ENCODE data around the gene WDPCP.
"Not testable (repeated sequence)": the region's sequence is repeated elsewhere in the genome, so short reads cannot be mapped to it uniquely, and the experiment has no call there.

WDPCP gene

DNA sequence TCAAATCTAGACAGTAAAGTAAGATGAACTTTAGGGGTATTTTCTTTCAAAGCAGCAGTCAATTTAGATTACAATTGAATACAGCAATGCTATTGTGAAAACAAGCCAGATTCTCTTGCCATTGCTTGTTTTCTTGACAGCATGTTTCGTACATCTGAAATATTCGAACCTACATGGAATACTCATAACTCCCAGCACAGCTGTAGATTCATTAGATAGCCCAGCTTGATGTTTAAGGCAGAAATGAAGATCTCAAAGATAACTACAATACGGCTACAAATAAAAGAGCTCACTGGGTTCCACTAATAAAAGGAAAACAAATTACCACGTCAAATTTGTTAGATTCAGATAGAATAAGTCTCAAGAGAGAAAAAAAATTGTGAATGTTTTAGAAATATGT lies 208.8 kb downstream of the WDPCP start:
- TF ChIP-seq, protein P1, sequence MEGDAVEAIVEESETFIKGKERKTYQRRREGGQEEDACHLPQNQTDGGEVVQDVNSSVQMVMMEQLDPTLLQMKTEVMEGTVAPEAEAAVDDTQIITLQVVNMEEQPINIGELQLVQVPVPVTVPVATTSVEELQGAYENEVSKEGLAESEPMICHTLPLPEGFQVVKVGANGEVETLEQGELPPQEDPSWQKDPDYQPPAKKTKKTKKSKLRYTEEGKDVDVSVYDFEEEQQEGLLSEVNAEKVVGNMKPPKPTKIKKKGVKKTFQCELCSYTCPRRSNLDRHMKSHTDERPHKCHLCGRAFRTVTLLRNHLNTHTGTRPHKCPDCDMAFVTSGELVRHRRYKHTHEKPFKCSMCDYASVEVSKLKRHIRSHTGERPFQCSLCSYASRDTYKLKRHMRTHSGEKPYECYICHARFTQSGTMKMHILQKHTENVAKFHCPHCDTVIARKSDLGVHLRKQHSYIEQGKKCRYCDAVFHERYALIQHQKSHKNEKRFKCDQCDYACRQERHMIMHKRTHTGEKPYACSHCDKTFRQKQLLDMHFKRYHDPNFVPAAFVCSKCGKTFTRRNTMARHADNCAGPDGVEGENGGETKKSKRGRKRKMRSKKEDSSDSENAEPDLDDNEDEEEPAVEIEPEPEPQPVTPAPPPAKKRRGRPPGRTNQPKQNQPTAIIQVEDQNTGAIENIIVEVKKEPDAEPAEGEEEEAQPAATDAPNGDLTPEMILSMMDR (IDR thresholded peaks at IDR 0.05; ENCODE audit: insufficient read depth, low read length, missing control alignments) = no peak
- no peak for DNase-seq (ENCODE audit: low read depth, low spot score)
- POLR2A ChIA-PET = no interaction called here
- CTCF ChIA-PET = no interaction called here
- H3K4me3 ChIP-seq (ENCODE audit: low read depth, low read length) = no peak overlapping the region

GRCh38 chr2:63378589-63378988 lies 209.7 kb downstream of the WDPCP start:
- no peak for DNase-seq (ENCODE audit: low read depth, low spot score)
- H3K4me3 ChIP-seq (ENCODE audit: low read depth, low read length) = no peak overlapping the region
- TF ChIP-seq, protein P1 (IDR thresholded peaks at IDR 0.05; ENCODE audit: insufficient read depth, low read length, missing control alignments) = no peak
- ChIA-PET POLR2A (no interaction called here), CTCF (no interaction called here)

DNA sequence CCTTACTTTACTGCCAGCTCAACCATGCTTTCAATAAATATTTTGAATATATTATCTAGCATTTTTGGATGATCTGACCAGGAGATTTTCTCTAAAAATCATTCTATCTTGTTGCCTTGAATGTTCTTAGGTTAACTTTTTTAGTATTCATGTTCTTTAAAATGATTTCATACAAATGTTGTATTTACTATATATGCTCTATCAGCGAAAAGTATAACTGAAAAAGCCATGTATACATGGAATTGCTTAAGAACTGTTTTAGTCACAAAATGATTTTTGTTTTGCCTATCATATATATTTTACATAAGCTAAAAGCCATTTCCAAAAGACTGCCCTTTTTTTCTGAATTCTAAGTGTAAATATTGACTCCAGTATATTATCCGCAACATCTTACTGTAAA lies 213.9 kb downstream of the WDPCP start:
- DNase-seq (ENCODE audit: low read depth, low spot score) = no peak
- CTCF ChIA-PET = no interaction called here
- TF ChIP-seq, protein P1 (IDR thresholded peaks at IDR 0.05; ENCODE audit: insufficient read depth, low read length, missing control alignments) = no peak
- POLR2A ChIA-PET = no interaction called here
- no peak overlapping the region for H3K4me3 ChIP-seq (ENCODE audit: low read depth, low read length)

DNA sequence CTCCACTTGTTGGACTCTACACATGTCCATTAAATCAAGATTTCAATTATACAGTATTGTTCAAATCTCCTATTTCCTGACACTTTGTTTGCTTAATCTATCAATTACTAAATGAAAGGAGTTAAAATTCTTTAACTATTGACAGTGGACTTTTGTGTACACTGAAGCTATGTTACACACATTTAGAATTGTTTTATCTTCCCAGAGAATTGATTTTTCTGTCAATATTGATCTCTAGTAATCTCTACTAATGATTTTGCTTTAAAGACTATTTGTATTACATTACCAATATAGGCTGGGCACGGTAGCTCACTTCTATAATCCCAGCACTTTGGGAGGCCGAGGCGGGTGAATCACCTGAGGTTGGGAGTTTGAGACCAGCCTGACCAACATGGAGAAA lies 215.7 kb downstream of the WDPCP start:
- CTCF ChIA-PET = no interaction called here
- DNase-seq (ENCODE audit: low read depth, low spot score) = no peak
- TF ChIP-seq, protein P1 (IDR thresholded peaks at IDR 0.05; ENCODE audit: insufficient read depth, low read length, missing control alignments) = no peak
- POLR2A ChIA-PET = no interaction called here
- H3K4me3 ChIP-seq (ENCODE audit: low read depth, low read length) = no peak overlapping the region

GRCh38 chr2:63369146-63369545 lies 219.1 kb downstream of the WDPCP start:
- POLR2A ChIA-PET = no interaction called here
- CTCF ChIA-PET = no interaction called here
- DNase-seq (ENCODE audit: low read depth, low spot score) = no peak
- H3K4me3 ChIP-seq (ENCODE audit: low read depth, low read length) = no peak overlapping the region
- TF ChIP-seq, protein P1 (IDR thresholded peaks at IDR 0.05; ENCODE audit: insufficient read depth, low read length, missing control alignments) = no peak

DNA sequence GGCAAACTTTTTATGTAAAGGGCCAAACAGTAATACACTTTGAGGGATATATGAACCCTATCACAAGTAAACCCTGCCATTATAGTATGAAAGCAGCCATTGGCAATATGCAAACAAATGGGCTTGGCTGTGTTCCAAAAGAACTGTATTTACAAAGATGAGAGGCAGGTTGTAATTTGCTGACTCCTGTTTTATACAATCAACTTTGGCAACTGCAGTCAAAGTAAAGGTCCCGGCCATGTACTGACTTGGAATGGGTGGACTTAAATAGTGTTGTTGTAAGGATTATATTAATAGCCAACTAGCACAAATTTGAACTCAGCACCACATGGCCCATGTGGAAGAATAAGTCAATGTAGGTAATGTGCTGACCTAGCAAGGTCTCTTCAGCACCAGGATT lies 223.4 kb downstream of the WDPCP start:
- DNase-seq (ENCODE audit: low read depth, low spot score) = no peak
- TF ChIP-seq, protein P1 (IDR thresholded peaks at IDR 0.05; ENCODE audit: insufficient read depth, low read length, missing control alignments) = no peak
- POLR2A ChIA-PET = no interaction called here
- no peak overlapping the region for H3K4me3 ChIP-seq (ENCODE audit: low read depth, low read length)
- CTCF ChIA-PET = no interaction called here

- CTCF ChIA-PET; DNase-seq (ENCODE audit: low read depth, low spot score); H3K4me3 ChIP-seq (ENCODE audit: low read depth, low read length); POLR2A ChIA-PET: not testable (repeated sequence)
Observed at GRCh38 chr2:63357722-63358121, 230.6 kb downstream of the WDPCP start.
